Measurements from ENCODE around the gene MED13. TPM values are rescaled to one million over a fixed set of nuclear protein-coding genes. Genes with fewer than 3 reads are reported as not detected.

Gene MED13
- total RNA-seq, 4 donors from 2014 or later, result 22.8 to 114 (median 86.3) TPM

GRCh38 chr17:61970030-61970429 lies 95.0 kb downstream of the MED13 start:
- no peaks in the 10 kb centered on the region for H3K36me3 ChIP-seq
- no peak overlapping the region for H3K4me3 ChIP-seq
- TF ChIP-seq CTCF (IDR thresholded peaks at IDR 0.05), result no peak
- TF ChIP-seq POLR2A (IDR thresholded peaks at IDR 0.05), result no peak
- H3K27me3 ChIP-seq, result no peaks in the 10 kb centered on the region
- H3K4me1 ChIP-seq, result no peaks in the 10 kb centered on the region
- H3K9me3 ChIP-seq, result no peaks in the 10 kb centered on the region
- H3K27ac ChIP-seq, result no peak overlapping the region
- no peak for DNase-seq
- intact Hi-C loops (cut with DNase I; ENCODE audit: low total_unique reads), result no loop called here

DNA sequence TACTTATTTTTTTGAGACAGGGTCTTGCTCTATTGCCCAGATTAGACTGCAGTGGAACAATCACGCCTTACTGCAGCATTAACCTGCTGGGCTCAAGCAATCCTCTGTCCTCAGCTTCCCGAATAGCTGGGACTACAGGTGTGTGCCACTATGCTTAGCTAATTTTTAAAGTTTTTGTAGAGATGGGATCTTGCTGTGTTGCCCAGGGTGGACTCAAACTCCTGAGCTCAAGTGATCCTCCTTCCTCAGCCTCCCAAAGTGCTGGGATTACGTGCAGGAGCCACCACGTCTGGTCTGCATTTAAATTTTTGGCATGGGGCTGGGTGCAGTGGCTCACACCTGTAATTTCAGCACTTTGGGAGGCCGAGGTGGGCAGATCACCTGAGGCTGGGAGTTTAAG lies 96.3 kb downstream of the MED13 start:
- TF ChIP-seq CTCF (IDR thresholded peaks at IDR 0.05), result no peak
- no peak for TF ChIP-seq POLR2A (IDR thresholded peaks at IDR 0.05)

DNA sequence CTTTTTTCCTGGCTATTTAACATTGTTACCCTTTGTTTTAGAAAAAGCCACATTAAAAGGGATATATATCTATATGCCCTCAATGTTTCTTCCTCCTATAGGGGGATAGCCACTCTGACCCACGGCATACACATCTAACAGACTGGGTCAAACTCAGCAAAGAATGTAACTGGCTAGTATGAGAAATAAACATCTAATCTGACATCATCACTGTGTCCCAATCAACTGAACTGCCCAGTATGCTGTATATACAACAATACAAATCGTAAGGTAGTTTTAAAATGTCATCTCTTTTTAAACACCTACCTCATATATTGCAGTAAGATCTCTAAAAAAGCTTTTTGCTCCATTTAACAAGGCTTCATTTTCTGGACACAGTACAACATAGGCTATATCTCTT lies 97.3 kb downstream of the MED13 start:
- H3K4me1 ChIP-seq, result no peaks in the 10 kb centered on the region
- H3K27ac ChIP-seq, result no peak overlapping the region
- no peak for DNase-seq
- no peak overlapping the region for H3K4me3 ChIP-seq
- no peaks in the 10 kb centered on the region for H3K36me3 ChIP-seq
- TF ChIP-seq POLR2A (IDR thresholded peaks at IDR 0.05) (no peak), CTCF (IDR thresholded peaks at IDR 0.05) (no peak)
- intact Hi-C loops (cut with DNase I; ENCODE audit: low total_unique reads), result no loop called here
- no peaks in the 10 kb centered on the region for H3K27me3 ChIP-seq
- H3K9me3 ChIP-seq, result no peaks in the 10 kb centered on the region

More for the DNA sequence above, 96.3 kb downstream of the MED13 start:
- Histone ChIP-seq H3K27ac (no peak overlapping the region), H3K9me3 (no peaks in the 10 kb centered on the region), H3K27me3 (no peaks in the 10 kb centered on the region), H3K4me3 (no peak overlapping the region), H3K36me3 (no peaks in the 10 kb centered on the region), H3K4me1 (no peaks in the 10 kb centered on the region)
- DNase-seq, result no peak
- intact Hi-C loops (cut with DNase I; ENCODE audit: low total_unique reads), result no loop called here

DNA sequence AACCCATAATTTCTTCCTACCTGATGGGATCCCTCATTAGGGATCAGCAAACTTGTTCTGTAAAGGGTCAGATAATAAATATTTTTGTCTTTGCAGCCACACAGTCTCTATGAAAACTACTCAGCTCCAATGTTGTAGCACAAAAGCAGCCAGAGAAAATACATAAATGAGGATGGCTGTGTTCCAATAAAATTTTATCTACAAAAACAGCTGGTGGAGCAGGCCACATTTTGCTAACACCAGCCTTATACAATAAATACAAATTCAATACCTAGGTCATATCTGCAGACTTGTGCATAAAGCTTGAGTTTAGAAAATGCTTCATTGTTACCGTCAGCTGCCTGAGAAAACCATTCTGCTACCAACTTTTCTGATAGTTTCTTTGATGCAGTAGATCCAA lies 98.9 kb downstream of the MED13 start:
- intact Hi-C loops (cut with DNase I; ENCODE audit: low total_unique reads), result no loop called here
- Histone ChIP-seq H3K36me3 (no peaks in the 10 kb centered on the region), H3K27ac (no peak overlapping the region), H3K27me3 (no peaks in the 10 kb centered on the region), H3K9me3 (no peaks in the 10 kb centered on the region), H3K4me3 (no peak overlapping the region), H3K4me1 (no peaks in the 10 kb centered on the region)
- no peak for TF ChIP-seq POLR2A (IDR thresholded peaks at IDR 0.05)
- no peak for TF ChIP-seq CTCF (IDR thresholded peaks at IDR 0.05)
- DNase-seq, result no peak

DNA sequence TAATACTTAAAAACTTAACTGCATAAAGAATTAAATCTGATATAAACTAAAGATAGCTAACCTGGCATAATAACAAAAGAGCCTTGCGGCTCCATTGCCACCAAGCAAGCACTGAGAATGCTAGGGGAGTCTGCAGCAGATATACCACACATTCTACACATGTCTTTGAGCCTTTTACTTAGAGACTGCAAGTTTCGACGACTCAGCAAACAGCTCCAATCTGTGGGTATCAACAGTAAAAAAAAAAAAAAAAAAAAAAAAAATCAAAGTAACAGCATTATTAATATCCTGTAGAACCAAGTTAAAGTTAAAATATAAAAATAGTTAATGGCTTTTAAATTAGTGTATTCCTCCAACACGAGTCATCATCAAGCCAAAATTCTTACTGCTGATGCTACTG lies 109.5 kb downstream of the MED13 start:
- Histone ChIP-seq H3K4me1 (no peaks in the 10 kb centered on the region), H3K27me3 (no peaks in the 10 kb centered on the region), H3K4me3 (no peak overlapping the region), H3K9me3 (no peaks in the 10 kb centered on the region), H3K27ac (no peak overlapping the region), H3K36me3 (no peaks in the 10 kb centered on the region)
- TF ChIP-seq CTCF (IDR thresholded peaks at IDR 0.05), result no peak
- TF ChIP-seq POLR2A (IDR thresholded peaks at IDR 0.05), result no peak
- intact Hi-C loops (cut with DNase I; ENCODE audit: low total_unique reads), result no loop called here
- DNase-seq, result no peak

All from uterus (tissue), 4 donors.